HFFc6 (cell line): ENCODE results near the gene FBXL14. TPM values are rescaled to one million over a fixed set of nuclear protein-coding genes. Genes with fewer than 3 reads are reported as not detected.

Experiments
- DNase-seq: peaks from one replicate; pipeline ENCODE4 v3.0.0-alpha.2; 2018
- H3K27ac Mint-ChIP-seq: 2 replicates; pipeline ENCODE4 v1.8.0; 2020; ENCODE audit warnings: mild to moderate bottlenecking, mixed read lengths
- H3K27me3 Mint-ChIP-seq: 2 replicates; pipeline ENCODE4 v1.8.0; 2021; ENCODE audit warnings: mild to moderate bottlenecking, moderate library complexity, mixed read lengths; ENCODE audit not compliant: insufficient read depth
- H3K36me3 Mint-ChIP-seq: 2 replicates; pipeline ENCODE4 v1.8.0; 2021; ENCODE audit warnings: low read depth, mixed read lengths
- H3K4me1 Mint-ChIP-seq: 2 replicates; pipeline ENCODE4 v1.8.0; 2020; ENCODE audit warnings: low read depth, mixed read lengths
- H3K4me3 Mint-ChIP-seq: 2 replicates; pipeline ENCODE4 v1.8.0; 2020; ENCODE audit warnings: mild to moderate bottlenecking, moderate library complexity, mixed read lengths
- H3K9me3 Mint-ChIP-seq: 2 replicates; pipeline ENCODE4 v1.8.0; 2020; ENCODE audit warnings: mild to moderate bottlenecking, mixed read lengths
- total RNA-seq, 6 experiments: library from RNA; stranded (reverse); fragmentation: NEBNext Ultra II Directional; extraction: Animal tissue kit (Norgen Biotek cat#: 25700); gene quantifications; 2 replicates in 1 of 6; 3 replicates in 5 of 6; pipeline ENCODE4 v1.2.3, GENCODE V29; 2021
- TF ChIP-seq, protein P1 (sequence below): fragments of 200-600 bp; sonication (generic); IDR thresholded peaks from 2 replicates; pipeline ENCODE4 v1.5.0; 2021; ENCODE audit warnings: antibody characterized with exemption, mild to moderate bottlenecking

FBXL14 gene
- total RNA-seq, 6 experiments from 2014 or later, result 5.2 to 6.5 (median 5.4) TPM

DNA sequence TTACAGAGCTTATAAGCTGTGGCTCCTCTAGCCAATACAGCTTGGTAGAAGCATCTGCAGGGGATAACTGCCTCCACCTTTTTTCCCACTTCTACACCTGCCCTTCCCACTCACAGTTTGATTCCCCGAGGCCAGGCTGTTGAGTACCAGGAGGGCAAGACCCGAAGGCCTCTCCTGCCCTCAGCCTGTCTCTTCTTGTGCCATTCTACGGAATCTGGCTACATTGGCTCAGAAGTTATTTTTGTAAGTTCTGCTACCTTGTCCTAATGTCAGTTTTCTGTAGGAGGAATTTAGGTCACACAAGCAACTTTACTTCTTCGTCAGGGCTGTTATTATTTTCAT lies 11.7 kb downstream of the FBXL14 start:
- Mint-ChIP-seq H3K4me1 (peaks cover 91% of the 10 kb centered on the region), H3K9me3 (no peaks in the 10 kb centered on the region), H3K27ac (peak overlapping the region; percentile 89), H3K4me3 (peak overlapping the region; percentile 82), H3K36me3 (peaks cover 32% of the 10 kb centered on the region), H3K27me3 (no peaks in the 10 kb centered on the region)
- no peak for DNase-seq
- TF ChIP-seq, protein P1, sequence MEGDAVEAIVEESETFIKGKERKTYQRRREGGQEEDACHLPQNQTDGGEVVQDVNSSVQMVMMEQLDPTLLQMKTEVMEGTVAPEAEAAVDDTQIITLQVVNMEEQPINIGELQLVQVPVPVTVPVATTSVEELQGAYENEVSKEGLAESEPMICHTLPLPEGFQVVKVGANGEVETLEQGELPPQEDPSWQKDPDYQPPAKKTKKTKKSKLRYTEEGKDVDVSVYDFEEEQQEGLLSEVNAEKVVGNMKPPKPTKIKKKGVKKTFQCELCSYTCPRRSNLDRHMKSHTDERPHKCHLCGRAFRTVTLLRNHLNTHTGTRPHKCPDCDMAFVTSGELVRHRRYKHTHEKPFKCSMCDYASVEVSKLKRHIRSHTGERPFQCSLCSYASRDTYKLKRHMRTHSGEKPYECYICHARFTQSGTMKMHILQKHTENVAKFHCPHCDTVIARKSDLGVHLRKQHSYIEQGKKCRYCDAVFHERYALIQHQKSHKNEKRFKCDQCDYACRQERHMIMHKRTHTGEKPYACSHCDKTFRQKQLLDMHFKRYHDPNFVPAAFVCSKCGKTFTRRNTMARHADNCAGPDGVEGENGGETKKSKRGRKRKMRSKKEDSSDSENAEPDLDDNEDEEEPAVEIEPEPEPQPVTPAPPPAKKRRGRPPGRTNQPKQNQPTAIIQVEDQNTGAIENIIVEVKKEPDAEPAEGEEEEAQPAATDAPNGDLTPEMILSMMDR, result no peak

DNA sequence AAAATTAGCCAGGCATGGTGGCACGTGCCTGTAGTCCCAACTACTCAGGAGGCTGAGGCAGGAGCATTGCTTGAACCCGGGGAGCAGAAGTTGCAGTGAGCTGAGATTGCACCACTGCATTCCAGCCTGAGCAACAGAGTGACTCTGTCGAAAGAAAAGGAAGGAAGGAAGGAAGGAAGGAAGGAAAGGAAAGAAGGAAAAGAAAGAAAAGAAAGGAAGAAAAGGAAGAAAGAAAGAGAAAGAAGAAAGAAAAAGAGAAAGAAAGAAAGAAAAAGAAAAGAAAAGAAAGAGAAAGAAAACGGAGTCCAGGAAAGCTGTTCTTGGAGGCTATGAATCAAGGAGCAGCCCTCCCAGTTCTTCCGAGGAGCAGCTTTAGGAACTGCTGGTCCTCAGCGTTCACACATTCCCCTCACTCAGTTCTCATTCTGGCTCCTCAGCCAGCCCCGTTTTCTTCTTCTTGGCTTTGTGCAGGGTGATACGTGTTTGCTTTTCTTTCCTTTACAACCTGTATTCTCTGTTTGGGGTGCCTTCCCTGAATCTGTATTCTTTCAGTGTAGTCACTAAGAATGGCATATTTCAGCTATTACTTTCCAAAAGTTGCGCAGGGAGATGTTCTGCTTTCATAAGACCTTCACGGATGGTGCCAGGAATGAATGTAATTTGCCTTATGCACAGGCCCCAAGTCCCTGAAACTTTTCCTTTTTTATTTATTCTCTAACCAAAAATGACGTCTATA lies 12.2 kb downstream of the FBXL14 start:
- Mint-ChIP-seq H3K36me3 (peaks cover 35% of the 10 kb centered on the region), H3K4me3 (peak overlapping the region; percentile 82), H3K9me3 (no peaks in the 10 kb centered on the region), H3K27ac (peak overlapping the region; percentile 89), H3K4me1 (peaks cover 91% of the 10 kb centered on the region), H3K27me3 (no peaks in the 10 kb centered on the region)
- TF ChIP-seq, protein P1, result no peak
- peak; percentile 35 for DNase-seq

DNA sequence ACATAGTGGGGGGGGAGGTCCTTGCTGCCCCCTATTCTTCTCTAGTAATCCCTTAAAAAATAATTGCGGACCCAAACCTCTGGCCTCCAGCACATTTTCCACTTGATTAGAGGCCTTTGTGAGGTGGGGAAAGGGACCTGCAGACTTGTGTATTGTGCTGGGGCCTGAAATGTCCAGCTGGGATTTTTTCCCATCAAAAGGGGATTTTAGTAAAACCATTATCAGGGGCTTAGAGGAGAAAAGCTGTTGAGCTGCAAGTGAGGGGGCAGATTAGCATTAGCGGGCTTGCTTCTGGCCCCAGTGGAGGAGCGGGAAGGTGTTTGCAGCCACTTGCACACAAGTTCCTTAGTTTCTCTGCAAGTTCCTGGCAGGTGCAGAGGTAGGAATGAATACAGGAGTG lies 13.9 kb downstream of the FBXL14 start:
- DNase-seq, result no peak
- Mint-ChIP-seq H3K36me3 (peaks cover 35% of the 10 kb centered on the region), H3K9me3 (no peaks in the 10 kb centered on the region), H3K27me3 (peaks cover 2% of the 10 kb centered on the region), H3K4me3 (no peak overlapping the region; the same call in 1 of the 2 replicates), H3K27ac (peak overlapping the region; percentile 89), H3K4me1 (peaks cover 94% of the 10 kb centered on the region)
- TF ChIP-seq, protein P1, result no peak

DNA sequence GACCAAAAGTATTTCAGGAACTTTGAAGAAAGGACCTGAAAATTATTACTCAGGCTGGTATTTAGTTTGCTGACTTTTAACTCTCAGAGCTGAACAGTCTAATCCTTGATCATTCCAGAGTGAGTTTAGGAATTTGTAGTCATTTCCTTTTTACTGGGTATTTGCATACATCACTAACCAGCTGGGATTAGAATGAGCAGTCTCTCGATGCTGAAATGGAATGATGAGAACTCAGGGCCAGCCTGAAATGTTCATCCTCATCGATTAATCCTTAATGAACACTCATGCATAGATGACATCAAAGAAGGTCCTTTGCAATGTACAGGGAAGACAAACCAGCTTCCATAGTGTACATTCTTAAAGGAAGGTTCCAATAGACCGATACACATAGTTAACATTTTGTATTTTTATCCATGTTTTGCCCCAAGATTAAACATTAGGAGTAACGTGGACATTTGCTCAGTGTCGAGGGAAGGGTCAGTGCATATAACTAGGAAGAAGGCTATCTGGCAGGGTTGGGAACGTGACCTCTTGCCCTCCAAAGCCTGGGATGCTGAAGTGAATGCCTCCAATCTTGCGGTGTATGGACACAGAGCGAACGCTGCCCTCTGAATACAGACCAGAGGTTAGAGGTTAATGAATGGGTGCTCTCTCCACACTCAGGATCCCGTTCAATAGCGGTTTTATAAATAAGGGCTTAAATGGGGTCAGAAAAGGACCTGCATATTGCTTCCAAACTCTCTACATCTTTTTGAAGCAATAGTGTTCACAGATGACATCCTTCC lies 14.5 kb downstream of the FBXL14 start:
- Mint-ChIP-seq H3K36me3 (peaks cover 34% of the 10 kb centered on the region), H3K4me3 (peak overlapping the region; percentile 61), H3K27ac (peak overlapping the region; percentile 89), H3K27me3 (peaks cover 7% of the 10 kb centered on the region), H3K4me1 (peaks cover 94% of the 10 kb centered on the region), H3K9me3 (no peaks in the 10 kb centered on the region)
- TF ChIP-seq, protein P1, result no peak
- peak; percentile 67 for DNase-seq

DNA sequence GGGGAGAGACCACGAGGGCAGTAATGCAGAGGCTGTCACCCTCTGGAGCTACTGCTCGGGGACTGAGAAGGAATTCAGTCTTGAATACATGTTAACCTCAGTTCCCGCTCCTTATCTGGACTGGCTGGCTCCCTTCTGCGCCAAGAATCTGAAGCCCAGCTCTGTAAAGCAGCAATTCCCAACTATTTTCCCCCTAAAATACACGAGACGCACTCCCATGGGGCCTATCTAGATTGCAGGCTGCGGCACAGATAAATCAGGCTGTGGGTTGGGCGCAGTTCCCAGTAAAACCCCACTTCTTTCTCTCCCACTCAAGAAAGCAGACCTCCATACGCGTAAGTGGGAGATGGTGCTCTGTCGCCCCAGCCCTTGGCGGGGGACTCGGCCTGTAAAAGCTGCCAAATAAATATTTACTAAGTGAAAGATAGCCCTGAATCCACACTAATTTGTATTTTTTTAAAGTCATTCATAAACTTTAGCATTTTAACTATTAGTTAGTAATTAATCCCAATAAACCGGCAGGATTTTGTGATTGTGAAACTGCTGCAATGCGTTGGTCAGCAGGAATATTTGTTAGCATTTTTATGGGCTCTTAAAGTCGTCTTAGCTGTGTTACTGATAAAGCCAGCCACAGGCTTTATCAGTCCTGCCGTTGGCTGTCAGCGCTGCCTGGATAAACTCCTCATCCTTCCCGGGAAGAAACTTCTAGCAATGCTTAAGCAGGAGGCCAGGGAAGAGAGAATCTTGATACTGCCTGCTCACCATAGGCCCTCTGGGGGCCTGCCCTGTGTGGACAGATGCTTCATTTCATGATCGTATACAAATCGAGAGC lies 17.8 kb downstream of the FBXL14 start:
- TF ChIP-seq, protein P1, result no peak
- H3K4me1 Mint-ChIP-seq, result peaks cover 100% of the 10 kb centered on the region

More for the DNA sequence above, 17.8 kb downstream of the FBXL14 start:
- Mint-ChIP-seq H3K4me3 (peak overlapping the region; percentile 78), H3K36me3 (peaks cover 45% of the 10 kb centered on the region), H3K9me3 (peaks cover 13% of the 10 kb centered on the region), H3K27ac (peak overlapping the region; percentile 89), H3K27me3 (peaks cover 13% of the 10 kb centered on the region)
- peak; percentile 55 for DNase-seq
